ENCODE results near the gene KCNC1.

DNA sequence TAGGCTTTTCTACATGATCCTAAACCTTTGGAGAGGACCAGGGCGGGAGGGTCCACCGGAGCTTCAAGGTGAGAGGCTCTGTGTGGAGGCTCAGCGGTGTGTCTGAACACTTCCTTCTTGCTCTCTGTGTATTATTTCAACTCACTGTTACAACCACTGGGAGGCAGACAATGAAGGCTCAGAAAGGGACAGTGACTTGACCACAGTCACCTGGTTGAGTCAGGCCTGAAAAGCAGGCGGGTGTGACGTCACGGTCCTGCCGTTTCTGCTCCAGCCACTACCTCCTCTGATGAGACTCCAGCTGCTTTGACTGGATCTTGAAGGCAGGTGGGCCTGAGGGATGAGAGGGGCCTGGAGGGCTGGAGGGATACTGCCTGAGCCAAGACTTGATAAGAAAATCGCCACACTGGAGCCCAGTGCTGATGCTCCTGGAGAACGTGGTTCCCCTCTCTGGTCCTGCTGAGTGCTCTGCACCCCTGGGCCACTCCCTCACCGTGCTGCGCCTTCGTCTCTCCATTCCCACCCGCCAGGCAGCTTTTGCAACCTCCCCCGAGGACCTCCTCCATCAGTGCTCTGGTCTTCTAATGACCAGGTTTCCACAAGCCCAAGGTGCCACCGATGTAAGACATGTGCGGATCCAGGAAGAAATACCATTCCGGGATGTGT lies 27.9 kb downstream of the KCNC1 start:
- TF ChIP-seq, protein P1, sequence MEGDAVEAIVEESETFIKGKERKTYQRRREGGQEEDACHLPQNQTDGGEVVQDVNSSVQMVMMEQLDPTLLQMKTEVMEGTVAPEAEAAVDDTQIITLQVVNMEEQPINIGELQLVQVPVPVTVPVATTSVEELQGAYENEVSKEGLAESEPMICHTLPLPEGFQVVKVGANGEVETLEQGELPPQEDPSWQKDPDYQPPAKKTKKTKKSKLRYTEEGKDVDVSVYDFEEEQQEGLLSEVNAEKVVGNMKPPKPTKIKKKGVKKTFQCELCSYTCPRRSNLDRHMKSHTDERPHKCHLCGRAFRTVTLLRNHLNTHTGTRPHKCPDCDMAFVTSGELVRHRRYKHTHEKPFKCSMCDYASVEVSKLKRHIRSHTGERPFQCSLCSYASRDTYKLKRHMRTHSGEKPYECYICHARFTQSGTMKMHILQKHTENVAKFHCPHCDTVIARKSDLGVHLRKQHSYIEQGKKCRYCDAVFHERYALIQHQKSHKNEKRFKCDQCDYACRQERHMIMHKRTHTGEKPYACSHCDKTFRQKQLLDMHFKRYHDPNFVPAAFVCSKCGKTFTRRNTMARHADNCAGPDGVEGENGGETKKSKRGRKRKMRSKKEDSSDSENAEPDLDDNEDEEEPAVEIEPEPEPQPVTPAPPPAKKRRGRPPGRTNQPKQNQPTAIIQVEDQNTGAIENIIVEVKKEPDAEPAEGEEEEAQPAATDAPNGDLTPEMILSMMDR (IDR thresholded peaks at IDR 0.05; ENCODE audit: poor library complexity): no peak
- no peak for TF ChIP-seq EZH2 (IDR thresholded peaks at IDR 0.05; ENCODE audit: borderline replicate concordance)
